ENCODE results near the gene USP33.

DNA sequence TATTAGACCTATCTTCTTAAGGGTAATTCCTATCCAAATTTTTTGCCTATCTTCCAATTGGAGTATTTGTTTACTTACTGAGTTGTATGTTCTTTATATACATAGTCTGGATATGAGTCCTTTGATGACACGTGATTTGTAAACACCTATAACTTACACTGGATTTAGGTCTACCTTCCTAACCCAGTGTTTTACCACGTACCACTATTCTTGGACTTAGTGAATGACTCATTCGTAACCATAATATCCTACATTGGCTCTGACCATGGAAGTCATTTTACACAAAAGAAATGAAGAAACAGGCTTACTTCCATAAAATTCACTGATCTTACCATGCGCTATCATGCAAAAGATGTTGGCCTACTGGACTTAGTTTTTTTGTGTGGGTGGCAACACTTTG lies 53.3 kb downstream of the USP33 start:
- TF ChIP-seq, protein P1, sequence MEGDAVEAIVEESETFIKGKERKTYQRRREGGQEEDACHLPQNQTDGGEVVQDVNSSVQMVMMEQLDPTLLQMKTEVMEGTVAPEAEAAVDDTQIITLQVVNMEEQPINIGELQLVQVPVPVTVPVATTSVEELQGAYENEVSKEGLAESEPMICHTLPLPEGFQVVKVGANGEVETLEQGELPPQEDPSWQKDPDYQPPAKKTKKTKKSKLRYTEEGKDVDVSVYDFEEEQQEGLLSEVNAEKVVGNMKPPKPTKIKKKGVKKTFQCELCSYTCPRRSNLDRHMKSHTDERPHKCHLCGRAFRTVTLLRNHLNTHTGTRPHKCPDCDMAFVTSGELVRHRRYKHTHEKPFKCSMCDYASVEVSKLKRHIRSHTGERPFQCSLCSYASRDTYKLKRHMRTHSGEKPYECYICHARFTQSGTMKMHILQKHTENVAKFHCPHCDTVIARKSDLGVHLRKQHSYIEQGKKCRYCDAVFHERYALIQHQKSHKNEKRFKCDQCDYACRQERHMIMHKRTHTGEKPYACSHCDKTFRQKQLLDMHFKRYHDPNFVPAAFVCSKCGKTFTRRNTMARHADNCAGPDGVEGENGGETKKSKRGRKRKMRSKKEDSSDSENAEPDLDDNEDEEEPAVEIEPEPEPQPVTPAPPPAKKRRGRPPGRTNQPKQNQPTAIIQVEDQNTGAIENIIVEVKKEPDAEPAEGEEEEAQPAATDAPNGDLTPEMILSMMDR (CRISPR knock-in tag; IDR thresholded peaks at IDR 0.05) = no peak
- TF ChIP-seq ZNF850 (CRISPR knock-in tag; conservative IDR thresholded peaks at IDR 0.05) (no peak), EP300 (IDR thresholded peaks at IDR 0.05; ENCODE audit: low read depth in 2 of 2, low read length in 2 of 2) (no peak), EP300 (CRISPR knock-in tag; IDR thresholded peaks at IDR 0.05; ENCODE audit: borderline replicate concordance) (no peak), BHLHE40 (IDR thresholded peaks at IDR 0.05; ENCODE audit: low read length) (no peak), ZFP1 (CRISPR knock-in tag; IDR thresholded peaks at IDR 0.05) (no peak), POLR2AphosphoS5 (IDR thresholded peaks at IDR 0.05; ENCODE audit: low read depth, low read length) (no peak), SMARCE1 (IDR thresholded peaks at IDR 0.05; ENCODE audit: borderline replicate concordance) (no peak), TAF1 (CRISPR knock-in tag; IDR thresholded peaks at IDR 0.05) (no peak), ZNF138 (CRISPR knock-in tag; IDR thresholded peaks at IDR 0.05; ENCODE audit: low read depth) (no peak), ZNF75D (CRISPR knock-in tag; IDR thresholded peaks at IDR 0.05; ENCODE audit: borderline replicate concordance) (no peak)
- TF ChIP-seq, protein P2, sequence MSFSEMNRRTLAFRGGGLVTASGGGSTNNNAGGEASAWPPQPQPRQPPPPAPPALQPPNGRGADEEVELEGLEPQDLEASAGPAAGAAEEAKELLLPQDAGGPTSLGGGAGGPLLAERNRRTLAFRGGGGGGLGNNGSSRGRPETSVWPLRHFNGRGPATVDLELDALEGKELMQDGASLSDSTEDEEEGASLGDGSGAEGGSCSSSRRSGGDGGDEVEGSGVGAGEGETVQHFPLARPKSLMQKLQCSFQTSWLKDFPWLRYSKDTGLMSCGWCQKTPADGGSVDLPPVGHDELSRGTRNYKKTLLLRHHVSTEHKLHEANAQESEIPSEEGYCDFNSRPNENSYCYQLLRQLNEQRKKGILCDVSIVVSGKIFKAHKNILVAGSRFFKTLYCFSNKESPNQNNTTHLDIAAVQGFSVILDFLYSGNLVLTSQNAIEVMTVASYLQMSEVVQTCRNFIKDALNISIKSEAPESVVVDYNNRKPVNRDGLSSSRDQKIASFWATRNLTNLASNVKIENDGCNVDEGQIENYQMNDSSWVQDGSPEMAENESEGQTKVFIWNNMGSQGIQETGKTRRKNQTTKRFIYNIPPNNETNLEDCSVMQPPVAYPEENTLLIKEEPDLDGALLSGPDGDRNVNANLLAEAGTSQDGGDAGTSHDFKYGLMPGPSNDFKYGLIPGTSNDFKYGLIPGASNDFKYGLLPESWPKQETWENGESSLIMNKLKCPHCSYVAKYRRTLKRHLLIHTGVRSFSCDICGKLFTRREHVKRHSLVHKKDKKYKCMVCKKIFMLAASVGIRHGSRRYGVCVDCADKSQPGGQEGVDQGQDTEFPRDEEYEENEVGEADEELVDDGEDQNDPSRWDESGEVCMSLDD (CRISPR knock-in tag; IDR thresholded peaks at IDR 0.05; ENCODE audit: borderline replicate concordance) = no peak
- TF ChIP-seq, protein P3, sequence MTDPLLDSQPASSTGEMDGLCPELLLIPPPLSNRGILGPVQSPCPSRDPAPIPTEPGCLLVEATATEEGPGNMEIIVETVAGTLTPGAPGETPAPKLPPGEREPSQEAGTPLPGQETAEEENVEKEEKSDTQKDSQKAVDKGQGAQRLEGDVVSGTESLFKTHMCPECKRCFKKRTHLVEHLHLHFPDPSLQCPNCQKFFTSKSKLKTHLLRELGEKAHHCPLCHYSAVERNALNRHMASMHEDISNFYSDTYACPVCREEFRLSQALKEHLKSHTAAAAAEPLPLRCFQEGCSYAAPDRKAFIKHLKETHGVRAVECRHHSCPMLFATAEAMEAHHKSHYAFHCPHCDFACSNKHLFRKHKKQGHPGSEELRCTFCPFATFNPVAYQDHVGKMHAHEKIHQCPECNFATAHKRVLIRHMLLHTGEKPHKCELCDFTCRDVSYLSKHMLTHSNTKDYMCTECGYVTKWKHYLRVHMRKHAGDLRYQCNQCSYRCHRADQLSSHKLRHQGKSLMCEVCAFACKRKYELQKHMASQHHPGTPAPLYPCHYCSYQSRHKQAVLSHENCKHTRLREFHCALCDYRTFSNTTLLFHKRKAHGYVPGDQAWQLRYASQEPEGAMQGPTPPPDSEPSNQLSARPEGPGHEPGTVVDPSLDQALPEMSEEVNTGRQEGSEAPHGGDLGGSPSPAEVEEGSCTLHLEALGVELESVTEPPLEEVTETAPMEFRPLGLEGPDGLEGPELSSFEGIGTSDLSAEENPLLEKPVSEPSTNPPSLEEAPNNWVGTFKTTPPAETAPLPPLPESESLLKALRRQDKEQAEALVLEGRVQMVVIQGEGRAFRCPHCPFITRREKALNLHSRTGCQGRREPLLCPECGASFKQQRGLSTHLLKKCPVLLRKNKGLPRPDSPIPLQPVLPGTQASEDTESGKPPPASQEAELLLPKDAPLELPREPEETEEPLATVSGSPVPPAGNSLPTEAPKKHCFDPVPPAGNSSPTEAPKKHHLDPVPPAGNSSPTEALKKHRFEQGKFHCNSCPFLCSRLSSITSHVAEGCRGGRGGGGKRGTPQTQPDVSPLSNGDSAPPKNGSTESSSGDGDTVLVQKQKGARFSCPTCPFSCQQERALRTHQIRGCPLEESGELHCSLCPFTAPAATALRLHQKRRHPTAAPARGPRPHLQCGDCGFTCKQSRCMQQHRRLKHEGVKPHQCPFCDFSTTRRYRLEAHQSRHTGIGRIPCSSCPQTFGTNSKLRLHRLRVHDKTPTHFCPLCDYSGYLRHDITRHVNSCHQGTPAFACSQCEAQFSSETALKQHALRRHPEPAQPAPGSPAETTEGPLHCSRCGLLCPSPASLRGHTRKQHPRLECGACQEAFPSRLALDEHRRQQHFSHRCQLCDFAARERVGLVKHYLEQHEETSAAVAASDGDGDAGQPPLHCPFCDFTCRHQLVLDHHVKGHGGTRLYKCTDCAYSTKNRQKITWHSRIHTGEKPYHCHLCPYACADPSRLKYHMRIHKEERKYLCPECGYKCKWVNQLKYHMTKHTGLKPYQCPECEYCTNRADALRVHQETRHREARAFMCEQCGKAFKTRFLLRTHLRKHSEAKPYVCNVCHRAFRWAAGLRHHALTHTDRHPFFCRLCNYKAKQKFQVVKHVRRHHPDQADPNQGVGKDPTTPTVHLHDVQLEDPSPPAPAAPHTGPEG (CRISPR knock-in tag; IDR thresholded peaks at IDR 0.05) = no peak
